ENCODE measurements around the gene TMIGD2. TPM values are rescaled to one million over a fixed set of nuclear protein-coding genes. Genes with fewer than 3 reads are reported as not detected.
"Not testable (repeated sequence)": the region's sequence is repeated elsewhere in the genome, so short reads cannot be mapped to it uniquely, and the experiment has no call there.

The TMIGD2 gene
- total and polyA plus RNA-seq, 2 experiments from 2014 or later = not detected

GRCh38 chr19:4288091-4288777 lies 14.0 kb downstream of the TMIGD2 start:
- Histone ChIP-seq H4K20me1 (ENCODE audit: insufficient read depth, poor library complexity, severe bottlenecking) (no peaks in the 10 kb centered on the region), H3K4me3 (no peak overlapping the region), H3K36me3 (replicated peaks; ENCODE audit: insufficient read depth, low read depth) (no peaks in the 10 kb centered on the region), H3K27ac (no peak overlapping the region), H3K9me2 (replicated peaks; ENCODE audit: insufficient read depth) (no peaks in the 10 kb centered on the region), H3K9me3 (ENCODE audit: low read depth) (no peaks in the 10 kb centered on the region), H3K4me2 (no peak overlapping the region), H3K79me2 (no peaks in the 10 kb centered on the region), H3K4me1 (ENCODE audit: insufficient read depth) (no peaks in the 10 kb centered on the region), H3K27me3 (no peaks in the 10 kb centered on the region), H2AFZ (no peak overlapping the region)
- TF ChIP-seq EZH2 (IDR thresholded peaks at IDR 0.05; ENCODE audit: borderline replicate concordance) (no peak), CTCF (IDR thresholded peaks at IDR 0.05; ENCODE audit: poor library complexity) (no peak), EZH2phosphoT487 (IDR thresholded peaks at IDR 0.05; ENCODE audit: low read depth, severe bottlenecking, unreplicated experiment) (no peak)
- WGBS (ENCODE audit: low lambda C conversion rate, missing lambda C conversion rate) = 84% methylated on average over 16 of the region's 16 CpGs
- DNase-seq (ENCODE audit: low spot score) = no peak

- H2AFZ ChIP-seq; H3K79me2 ChIP-seq; H3K4me1 ChIP-seq (ENCODE audit: insufficient read depth); H3K27me3 ChIP-seq; H3K27ac ChIP-seq; H3K9me3 ChIP-seq (ENCODE audit: low read depth); H4K20me1 ChIP-seq (ENCODE audit: insufficient read depth, poor library complexity, severe bottlenecking); DNase-seq (ENCODE audit: low spot score); H3K4me3 ChIP-seq; H3K4me2 ChIP-seq; H3K9me2 ChIP-seq (replicated peaks; ENCODE audit: insufficient read depth); H3K36me3 ChIP-seq (replicated peaks; ENCODE audit: insufficient read depth, low read depth): not testable (repeated sequence)
- WGBS (ENCODE audit: low lambda C conversion rate, missing lambda C conversion rate) = 94% methylated on average over 4 of the region's 4 CpGs
Observed at GRCh38 chr19:4286141-4286540, 16.0 kb downstream of the TMIGD2 start.

- Histone ChIP-seq H3K36me3 (replicated peaks; ENCODE audit: insufficient read depth, low read depth) (no peaks in the 10 kb centered on the region), H3K4me3 (no peak overlapping the region), H3K4me2 (peak overlapping the region; percentile 60), H2AFZ (no peak overlapping the region), H4K20me1 (ENCODE audit: insufficient read depth, poor library complexity, severe bottlenecking) (no peaks in the 10 kb centered on the region), H3K9me2 (replicated peaks; ENCODE audit: insufficient read depth) (no peaks in the 10 kb centered on the region), H3K27me3 (peaks cover 16% of the 10 kb centered on the region), H3K79me2 (no peaks in the 10 kb centered on the region), H3K27ac (no peak overlapping the region), H3K4me1 (ENCODE audit: insufficient read depth) (no peaks in the 10 kb centered on the region), H3K9me3 (ENCODE audit: low read depth) (no peaks in the 10 kb centered on the region)
- no peak for DNase-seq (ENCODE audit: low spot score)
- TF ChIP-seq EZH2 (IDR thresholded peaks at IDR 0.05; ENCODE audit: borderline replicate concordance) = no peak
- TF ChIP-seq EZH2phosphoT487 (IDR thresholded peaks at IDR 0.05; ENCODE audit: low read depth, severe bottlenecking, unreplicated experiment) = no peak
- TF ChIP-seq CTCF (IDR thresholded peaks at IDR 0.05; ENCODE audit: poor library complexity) = no peak
- 89% methylated on average over 6 of the region's 6 CpGs for WGBS (ENCODE audit: low lambda C conversion rate, missing lambda C conversion rate)
Observed at GRCh38 chr19:4284974-4285373, 17.2 kb downstream of the TMIGD2 start.

GRCh38 chr19:4284176-4284958 lies 17.8 kb downstream of the TMIGD2 start:
- H2AFZ ChIP-seq = no peak overlapping the region
- 60% methylated on average over 20 of the region's 20 CpGs for WGBS (ENCODE audit: low lambda C conversion rate, missing lambda C conversion rate)

More at GRCh38 chr19:4284176-4284958, 17.8 kb downstream of the TMIGD2 start:
- H4K20me1 ChIP-seq (ENCODE audit: insufficient read depth, poor library complexity, severe bottlenecking) = no peaks in the 10 kb centered on the region
- no peak overlapping the region for H3K4me3 ChIP-seq
- no peaks in the 10 kb centered on the region for H3K9me3 ChIP-seq (ENCODE audit: low read depth)
- H3K4me1 ChIP-seq (ENCODE audit: insufficient read depth) = peaks cover 2% of the 10 kb centered on the region
- H3K36me3 ChIP-seq (replicated peaks; ENCODE audit: insufficient read depth, low read depth) = no peaks in the 10 kb centered on the region
- peak; percentile 53 for DNase-seq (ENCODE audit: low spot score)
- no peak for TF ChIP-seq EZH2 (IDR thresholded peaks at IDR 0.05; ENCODE audit: borderline replicate concordance)
- no peak for TF ChIP-seq CTCF (IDR thresholded peaks at IDR 0.05; ENCODE audit: poor library complexity)
- TF ChIP-seq EZH2phosphoT487 (IDR thresholded peaks at IDR 0.05; ENCODE audit: low read depth, severe bottlenecking, unreplicated experiment) = no peak
- H3K9me2 ChIP-seq (replicated peaks; ENCODE audit: insufficient read depth) = no peaks in the 10 kb centered on the region
- H3K79me2 ChIP-seq = no peaks in the 10 kb centered on the region
- peaks cover 22% of the 10 kb centered on the region for H3K27me3 ChIP-seq
- no peak overlapping the region for H3K27ac ChIP-seq
- H3K4me2 ChIP-seq = peak overlapping the region; percentile 60
